ENCODE data around the gene GATM.

GATM gene

GRCh38 chr15:45409596-45409995, 31.3 kb upstream of the GATM start:
- no peak for TF ChIP-seq CTCF (IDR thresholded peaks at IDR 0.05; ENCODE audit: low read depth, low read length)
- H3K4me3 ChIP-seq (replicated peaks in 1 of 2; ENCODE audit: low read depth in 2 of 2, low read length in 2 of 2) = no peak overlapping the region
- DNase-seq (ENCODE audit: low read depth in 2 of 2) = no peak

- no peak for TF ChIP-seq CTCF (IDR thresholded peaks at IDR 0.05; ENCODE audit: low read depth, low read length)
- H3K4me3 ChIP-seq (replicated peaks in 1 of 2; ENCODE audit: low read depth in 2 of 2, low read length in 2 of 2) = no peak overlapping the region
- DNase-seq (ENCODE audit: low read depth in 2 of 2) = no peak
Measured at GRCh38 chr15:45407786-45408185, 29.4 kb upstream of the GATM start.

GRCh38 chr15:45402955-45403877, 24.9 kb upstream of the GATM start:
- DNase-seq (ENCODE audit: low read depth in 2 of 2) = peak; percentile 20 to 74
- no peak for TF ChIP-seq CTCF (IDR thresholded peaks at IDR 0.05; ENCODE audit: low read depth, low read length)
- H3K4me3 ChIP-seq (replicated peaks in 1 of 2; ENCODE audit: low read depth in 2 of 2, low read length in 2 of 2) = peak overlapping the region; percentile 89 to 92

GRCh38 chr15:45402162-45402954, 24.0 kb upstream of the GATM start:
- no peak for TF ChIP-seq CTCF (IDR thresholded peaks at IDR 0.05; ENCODE audit: low read depth, low read length)
- H3K4me3 ChIP-seq (replicated peaks in 1 of 2; ENCODE audit: low read depth in 2 of 2, low read length in 2 of 2) = peak overlapping the region; percentile 89 to 92
- peak; percentile 99 for DNase-seq (ENCODE audit: low read depth in 2 of 2)

GRCh38 chr15:45401665-45402161, 23.4 kb upstream of the GATM start:
- TF ChIP-seq CTCF (IDR thresholded peaks at IDR 0.05; ENCODE audit: low read depth, low read length) = no peak
- H3K4me3 ChIP-seq (replicated peaks in 1 of 2; ENCODE audit: low read depth in 2 of 2, low read length in 2 of 2) = peak overlapping the region; percentile 89 to 92
- no peak for DNase-seq (ENCODE audit: low read depth in 2 of 2)

- no peak overlapping the region for H3K4me3 ChIP-seq (replicated peaks in 1 of 2; ENCODE audit: low read depth in 2 of 2, low read length in 2 of 2)
- TF ChIP-seq CTCF (IDR thresholded peaks at IDR 0.05; ENCODE audit: low read depth, low read length) = peak; percentile 57
- DNase-seq (ENCODE audit: low read depth in 2 of 2) = peak; percentile 76 to 77
Measured at GRCh38 chr15:45399381-45400212, 21.3 kb upstream of the GATM start.
